ENCODE results near the gene DHX34.
"Not testable (repeated sequence)": the region's sequence is repeated elsewhere in the genome, so short reads cannot be mapped to it uniquely, and the experiment has no call there.

The DHX34 gene

DNA sequence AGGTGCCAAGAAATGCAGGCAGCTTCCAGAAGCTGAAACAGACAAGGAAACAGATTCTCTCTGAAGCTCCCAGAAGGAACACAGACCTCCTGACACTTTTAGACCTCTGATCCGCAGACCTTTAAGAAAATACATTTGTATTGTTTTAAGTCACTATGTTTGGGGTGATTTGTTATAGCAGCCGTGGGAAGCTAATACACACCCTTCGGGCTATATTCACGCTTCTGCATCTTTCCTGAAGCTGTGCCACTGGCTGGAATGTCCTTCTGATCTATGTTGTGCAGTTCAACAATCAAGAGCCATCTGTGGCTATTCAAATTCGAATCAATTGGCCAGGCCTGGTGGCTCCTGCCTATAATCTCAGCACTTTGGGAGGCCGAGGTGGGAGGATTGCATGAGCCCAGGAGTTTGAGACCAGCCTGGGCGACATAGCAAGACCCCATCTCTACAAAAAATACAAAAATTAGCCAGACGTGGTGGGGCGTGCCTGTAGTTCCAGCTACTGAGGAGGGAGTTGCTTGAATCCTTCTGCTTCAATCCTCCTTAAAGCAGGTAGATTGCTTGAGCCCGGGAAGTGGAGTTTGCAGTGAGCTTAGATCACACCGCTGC, 5.8 kb upstream of the DHX34 start:
- ChIA-PET POLR2A (no interaction called here), CTCF (interaction anchor here (1.1 to 4.5 kb wide), 7 partner anchors 9 to 221 kb away, joined by 3 to 20 read pairs (median 3); partner anchors contain the start of gene C5AR2)
- no peak overlapping the region for H3K4me3 ChIP-seq (ENCODE audit: low read depth, low read length)
- DNase-seq (ENCODE audit: low read depth, low spot score): no peak
- TF ChIP-seq CTCF (IDR thresholded peaks at IDR 0.05; ENCODE audit: insufficient read depth, low read length, missing control alignments): no peak

GRCh38 chr19:47344425-47344824, 4.7 kb upstream of the DHX34 start:
- POLR2A ChIA-PET: no interaction called here
- H3K4me3 ChIP-seq (ENCODE audit: low read depth, low read length): no peak overlapping the region
- no peak for DNase-seq (ENCODE audit: low read depth, low spot score)
- no peak for TF ChIP-seq CTCF (IDR thresholded peaks at IDR 0.05; ENCODE audit: insufficient read depth, low read length, missing control alignments)
- CTCF ChIA-PET: interaction anchor here (0.8 to 4.5 kb wide), 7 partner anchors 9 to 59 kb away, joined by 3 to 20 read pairs (median 3); partner anchors contain the start of gene C5AR2

DNA sequence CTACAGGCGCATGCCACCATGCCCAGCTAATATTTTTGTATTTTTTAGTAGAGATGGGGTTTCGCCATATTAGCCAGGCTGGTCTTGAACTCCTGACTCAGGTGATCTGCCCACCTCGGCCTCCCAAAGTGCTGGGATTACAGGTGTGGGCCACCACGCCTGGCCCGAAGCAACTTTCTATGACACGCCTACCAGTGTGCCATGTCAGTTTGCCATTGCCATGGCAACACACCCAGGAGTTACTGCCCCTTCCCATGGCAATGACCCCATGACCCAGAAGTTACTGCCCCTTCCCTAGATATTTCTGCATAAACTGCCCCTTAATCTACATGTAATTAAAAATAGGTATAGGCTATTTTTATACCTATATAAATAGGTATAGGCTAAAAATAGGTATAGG, 3.1 kb upstream of the DHX34 start:
- DNase-seq (ENCODE audit: low read depth, low spot score); H3K4me3 ChIP-seq (ENCODE audit: low read depth, low read length); POLR2A ChIA-PET: not testable (repeated sequence)
- CTCF ChIA-PET: interaction anchor here (1.0 to 2.5 kb wide), 5 partner anchors 9 to 50 kb away, joined by 3 to 11 read pairs (median 4); no protein-coding TSS in a partner anchor

- POLR2A ChIA-PET: no interaction called here
- CTCF ChIA-PET: interaction anchor here (0.6 to 5.0 kb wide), 14 partner anchors 9 to 260 kb away, joined by 3 to 87 read pairs (median 14); partner anchors contain the start of gene C5AR2
- TF ChIP-seq CTCF (IDR thresholded peaks at IDR 0.05; ENCODE audit: insufficient read depth, low read length, missing control alignments): no peak
- DNase-seq (ENCODE audit: low read depth, low spot score): no peak
- no peak overlapping the region for H3K4me3 ChIP-seq (ENCODE audit: low read depth, low read length)
Measured at GRCh38 chr19:47350630-47351029, 1.5 kb downstream of the DHX34 start.

GRCh38 chr19:47351548-47351947, 2.4 kb downstream of the DHX34 start:
- no peak for DNase-seq (ENCODE audit: low read depth, low spot score)
- TF ChIP-seq CTCF (IDR thresholded peaks at IDR 0.05; ENCODE audit: insufficient read depth, low read length, missing control alignments): no peak
- ChIA-PET CTCF (interaction anchor here (0.6 to 5.0 kb wide), 4 partner anchors 9 to 47 kb away, joined by 4 to 87 read pairs (median 28); no protein-coding TSS in a partner anchor), POLR2A (no interaction called here)
- no peak overlapping the region for H3K4me3 ChIP-seq (ENCODE audit: low read depth, low read length)

DNA sequence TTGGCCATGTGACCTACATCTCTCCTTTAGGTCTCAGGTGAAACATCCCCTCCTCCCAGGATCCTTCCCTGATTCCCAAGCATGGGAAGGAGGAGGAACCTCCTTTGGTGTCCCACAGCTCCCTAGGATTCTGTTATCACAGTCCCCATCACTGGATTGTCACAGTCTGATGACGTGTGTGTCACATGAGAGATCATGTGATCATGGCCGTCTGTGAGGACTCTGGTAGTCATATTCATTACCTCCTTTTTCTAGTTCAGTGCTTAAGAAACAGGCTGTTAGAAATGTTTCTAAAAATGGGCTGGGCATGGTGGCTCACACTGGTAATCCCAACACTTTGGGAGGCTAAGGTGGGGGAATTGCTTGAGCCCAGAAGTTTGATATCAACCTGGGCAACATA, 3.0 kb downstream of the DHX34 start:
- TF ChIP-seq CTCF (IDR thresholded peaks at IDR 0.05; ENCODE audit: insufficient read depth, low read length, missing control alignments): no peak
- POLR2A ChIA-PET: no interaction called here
- no peak for DNase-seq (ENCODE audit: low read depth, low spot score)
- CTCF ChIA-PET: interaction anchor here (0.7 to 5.0 kb wide), 4 partner anchors 8 to 39 kb away, joined by 3 to 87 read pairs (median 26); no protein-coding TSS in a partner anchor
- no peak overlapping the region for H3K4me3 ChIP-seq (ENCODE audit: low read depth, low read length)

DNA sequence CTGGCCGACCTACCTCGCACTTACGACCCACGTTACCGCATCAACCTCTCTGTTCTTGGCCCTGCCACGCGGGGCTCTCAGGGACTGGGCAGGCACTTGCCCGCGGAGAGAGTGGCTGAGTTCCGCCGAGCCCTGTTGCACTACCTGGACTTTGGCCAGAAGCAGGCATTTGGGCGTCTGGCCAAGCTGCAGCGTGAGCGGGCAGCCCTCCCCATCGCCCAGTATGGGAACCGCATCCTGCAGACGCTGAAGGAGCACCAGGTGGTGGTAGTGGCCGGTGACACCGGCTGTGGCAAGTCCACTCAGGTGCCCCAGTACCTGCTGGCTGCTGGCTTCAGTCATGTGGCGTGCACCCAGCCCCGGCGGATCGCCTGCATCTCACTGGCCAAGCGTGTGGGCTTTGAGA, 4.2 kb downstream of the DHX34 start:
- H3K4me3 ChIP-seq (ENCODE audit: low read depth, low read length): no peak overlapping the region
- CTCF ChIA-PET: interaction anchor here (1.7 kb wide), 1 partner anchor 9 kb away, joined by 3 read pairs; no protein-coding TSS in a partner anchor
- POLR2A ChIA-PET: no interaction called here
- no peak for DNase-seq (ENCODE audit: low read depth, low spot score)
- TF ChIP-seq CTCF (IDR thresholded peaks at IDR 0.05; ENCODE audit: insufficient read depth, low read length, missing control alignments): no peak

Data from AG04449 (cell line).